Transverse colon (tissue), 4 donors: Measurements from ENCODE around the gene CEND1.

ENCODE experiments used
- CTCF ChIP-seq, 5 experiments: fragments of 200-600 bp in 3 of 5; fragments of 450-650 bp in 2 of 5; sonication (generic) in 3 of 5; IDR thresholded peaks; 1 replicate in 2 of 5; 2 replicates in 3 of 5; pipeline ENCODE4 v1.5.1; 2016 to 2017; ENCODE audit warnings: antibody characterized with exemption in 5 of 5, inconsistent platforms in 3 of 5, mild to moderate bottlenecking in 2 of 5, moderate library complexity in 1 of 5
- POLR2A ChIP-seq: fragments of 450-650 bp; IDR thresholded peaks from one replicate; pipeline ENCODE4 v1.6.1; 2016; ENCODE audit warnings: antibody characterized with exemption, mild to moderate bottlenecking, moderate library complexity
- POLR2AphosphoS5 ChIP-seq, 3 donors: sonication (generic); formaldehyde crosslinking; IDR thresholded peaks; one replicate each; pipeline ENCODE4 v1.6.1; 2016; ENCODE audit warnings: antibody characterized with exemption in 3 of 3

- TF ChIP-seq POLR2AphosphoS5 (IDR thresholded peaks at IDR 0.05) (peak; percentile 48 to 57 (median 52)), POLR2A (peak; percentile 35), CTCF (IDR thresholded peaks at IDR 0.05) (no peak)
These were observed 6.0 kb upstream of the CEND1 start for GRCh38 chr11:795634-796564.
